HepG2 (cell line): ENCODE measurements around the gene KLHL12. TPM values are rescaled to one million over a fixed set of nuclear protein-coding genes. Genes with fewer than 3 reads are reported as not detected.

ENCODE experiments used
- CC2D1A ChIP-seq: sonication (generic); formaldehyde crosslinking; IDR thresholded peaks from 2 replicates; pipeline ENCODE4 v1.8.1; 2023; ENCODE audit warnings: mild to moderate bottlenecking, missing genetic modification reagents
- CENPX ChIP-seq: sonication (generic); formaldehyde crosslinking; IDR thresholded peaks from 2 replicates; pipeline ENCODE4 v1.9.0; 2021; ENCODE audit warnings: mild to moderate bottlenecking, missing genetic modification reagents, moderate library complexity
- DMTF1 ChIP-seq: sonication (generic); formaldehyde crosslinking; IDR thresholded peaks from 2 replicates; pipeline ENCODE4 v1.4.0; 2020; ENCODE audit warnings: mild to moderate bottlenecking, missing genetic modification reagents
- DNMT1 ChIP-seq: sonication (generic); formaldehyde crosslinking; IDR thresholded peaks from 2 replicates; pipeline ENCODE4 v1.5.1; 2020; ENCODE audit warnings: mild to moderate bottlenecking, missing genetic modification reagents
- ETV5 ChIP-seq: IDR thresholded peaks from 2 replicates; pipeline ENCODE4 v1.6.1; 2018; ENCODE audit warnings: missing biosample characterization, missing genetic modification reagents, inconsistent platforms, borderline replicate concordance
- FOXP1 ChIP-seq, 2 experiments: fragments of 450-650 bp in 1 of 2; IDR thresholded peaks; 2 replicates each; pipeline ENCODE4 v1.6.1; 2017 to 2018; ENCODE audit warnings: antibody characterized with exemption in 1 of 2
- IRF9 ChIP-seq: sonication (generic); formaldehyde crosslinking; IDR thresholded peaks from 2 replicates; pipeline ENCODE4 v1.8.0; 2022; ENCODE audit warnings: missing genetic modification reagents, mild to moderate bottlenecking, borderline replicate concordance
- KDM2A ChIP-seq: sonication (generic); formaldehyde crosslinking; IDR thresholded peaks from 2 replicates; pipeline ENCODE4 v1.4.0; 2020; ENCODE audit warnings: low read depth, missing genetic modification reagents, borderline replicate concordance
- NAIF1 ChIP-seq: sonication (generic); formaldehyde crosslinking; IDR thresholded peaks from 2 replicates; pipeline ENCODE4 v1.5.0; 2020; ENCODE audit warnings: mild to moderate bottlenecking, missing genetic modification reagents, borderline replicate concordance
- RELA ChIP-seq: sonication (generic); formaldehyde crosslinking; IDR thresholded peaks from 2 replicates; pipeline ENCODE4 v1.4.0; 2020; ENCODE audit warnings: missing genetic modification reagents
- SOX6 ChIP-seq, 2 experiments: fragments of 450-650 bp in 1 of 2; sonication (generic) in 1 of 2; formaldehyde crosslinking in 1 of 2; IDR thresholded peaks; 2 replicates each; pipeline versions ENCODE4 v1.4.0 to v1.6.1; 2017 to 2020; ENCODE audit warnings: antibody characterized with exemption in 1 of 2, mild to moderate bottlenecking in 1 of 2, missing genetic modification reagents in 1 of 2
- ZEB1 ChIP-seq: IDR thresholded peaks from 2 replicates; pipeline ENCODE4 v1.6.1; 2012; ENCODE audit warnings: mild to moderate bottlenecking, low read depth, inconsistent platforms; ENCODE audit not compliant: insufficient replicate concordance
- ZNF230 ChIP-seq: sonication (generic); formaldehyde crosslinking; IDR thresholded peaks from 2 replicates; pipeline ENCODE4 v1.4.0; 2020; ENCODE audit warnings: mild to moderate bottlenecking, missing genetic modification reagents
- ZNF333 ChIP-seq: sonication (generic); formaldehyde crosslinking; IDR thresholded peaks from 2 replicates; pipeline ENCODE4 v1.4.0; 2020; ENCODE audit warnings: mild to moderate bottlenecking, missing genetic modification reagents, borderline replicate concordance
- ZNF773 ChIP-seq: sonication (generic); formaldehyde crosslinking; IDR thresholded peaks from 2 replicates; pipeline ENCODE4 v1.4.0; 2020; ENCODE audit warnings: missing genetic modification reagents, borderline replicate concordance
- polyA plus RNA-seq, 8 experiments: library from polyadenylated mRNA; depleted of rRNA in 3 of 8; stranded (reverse) in 7 of 8; unstranded in 1 of 8; fragments of >200 nt; fragmentation: Illumina TruSeq in 4 of 8; extraction: Trizol in 4 of 8; gene quantifications; 2 replicates each; pipeline versions ENCODE4 v1.2.1 to v1.2.3, GENCODE V29; 2011 to 2016; ENCODE audit warnings: low read depth in 4 of 8, missing spikeins in 1 of 8, mixed read lengths in 1 of 8; ENCODE audit not compliant: insufficient read depth in 1 of 8
- total RNA-seq, 5 experiments: library from RNA; depleted of rRNA; stranded (reverse); fragments of >200 nt; fragmentation: Illumina TruSeq; extraction: Trizol; gene quantifications; 2 replicates each; pipeline ENCODE4 v1.2.3, GENCODE V29; 2016; ENCODE audit warnings: low read depth in 1 of 5
- TF ChIP-seq, protein P1 (sequence below): sonication (generic); formaldehyde crosslinking; IDR thresholded peaks from 2 replicates; pipeline ENCODE4 v1.5.0; 2020; ENCODE audit warnings: missing genetic modification reagents
- TF ChIP-seq, protein P2 (sequence below): sonication (generic); formaldehyde crosslinking; IDR thresholded peaks from 2 replicates; pipeline ENCODE4 v1.4.0; 2020; ENCODE audit warnings: mild to moderate bottlenecking, missing genetic modification reagents
- TF ChIP-seq, protein P3 (sequence below): sonication (generic); formaldehyde crosslinking; IDR thresholded peaks from 2 replicates; pipeline ENCODE4 v1.5.0; 2020; ENCODE audit warnings: mild to moderate bottlenecking, missing genetic modification reagents, borderline replicate concordance
- TF ChIP-seq, protein P4 (sequence below): sonication (generic); formaldehyde crosslinking; IDR thresholded peaks from 2 replicates; pipeline ENCODE4 v1.9.0; 2022; ENCODE audit warnings: missing genetic modification reagents, mild to moderate bottlenecking, borderline replicate concordance

Gene KLHL12
- total and polyA plus RNA-seq, 2 of the 13 experiments (the other 11 are each of a cell fraction or from before 2014, with no cell fraction given) = 19.2 to 25.2 TPM

- TF ChIP-seq, protein P1, sequence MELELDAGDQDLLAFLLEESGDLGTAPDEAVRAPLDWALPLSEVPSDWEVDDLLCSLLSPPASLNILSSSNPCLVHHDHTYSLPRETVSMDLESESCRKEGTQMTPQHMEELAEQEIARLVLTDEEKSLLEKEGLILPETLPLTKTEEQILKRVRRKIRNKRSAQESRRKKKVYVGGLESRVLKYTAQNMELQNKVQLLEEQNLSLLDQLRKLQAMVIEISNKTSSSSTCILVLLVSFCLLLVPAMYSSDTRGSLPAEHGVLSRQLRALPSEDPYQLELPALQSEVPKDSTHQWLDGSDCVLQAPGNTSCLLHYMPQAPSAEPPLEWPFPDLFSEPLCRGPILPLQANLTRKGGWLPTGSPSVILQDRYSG = 0 out of 2 replicates have a peak, but pooled peaks have one; percentile 70
- TF ChIP-seq RELA (CRISPR knock-in tag) (no peak), ZNF773 (CRISPR knock-in tag) (no peak), ZEB1 (no peak), CENPX (no peak), ZNF230 (CRISPR knock-in tag) (peak; percentile 84; the same call in 1 of the 2 replicates), CC2D1A (no peak; the same call in 1 of the 2 replicates), IRF9 (CRISPR knock-in tag) (peak; percentile 61; the same call in 1 of the 2 replicates), SOX6 (IDR thresholded peaks at IDR 0.05) (no peak), SOX6 (CRISPR knock-in tag; IDR thresholded peaks at IDR 0.05) (peak; percentile 68; the same call in 1 of the 2 replicates), FOXP1 (IDR thresholded peaks at IDR 0.05) (no peak), FOXP1 (CRISPR knock-in tag; IDR thresholded peaks at IDR 0.05) (no peak), DNMT1 (CRISPR knock-in tag) (no peak), KDM2A (CRISPR knock-in tag) (peak; percentile 99), ETV5 (peak; percentile 80), DMTF1 (CRISPR knock-in tag) (no peak), NAIF1 (CRISPR knock-in tag) (no peak), ZNF333 (no peak)
- TF ChIP-seq, protein P2, sequence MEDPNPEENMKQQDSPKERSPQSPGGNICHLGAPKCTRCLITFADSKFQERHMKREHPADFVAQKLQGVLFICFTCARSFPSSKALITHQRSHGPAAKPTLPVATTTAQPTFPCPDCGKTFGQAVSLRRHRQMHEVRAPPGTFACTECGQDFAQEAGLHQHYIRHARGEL (CRISPR knock-in tag) = no peak
- TF ChIP-seq, protein P3, sequence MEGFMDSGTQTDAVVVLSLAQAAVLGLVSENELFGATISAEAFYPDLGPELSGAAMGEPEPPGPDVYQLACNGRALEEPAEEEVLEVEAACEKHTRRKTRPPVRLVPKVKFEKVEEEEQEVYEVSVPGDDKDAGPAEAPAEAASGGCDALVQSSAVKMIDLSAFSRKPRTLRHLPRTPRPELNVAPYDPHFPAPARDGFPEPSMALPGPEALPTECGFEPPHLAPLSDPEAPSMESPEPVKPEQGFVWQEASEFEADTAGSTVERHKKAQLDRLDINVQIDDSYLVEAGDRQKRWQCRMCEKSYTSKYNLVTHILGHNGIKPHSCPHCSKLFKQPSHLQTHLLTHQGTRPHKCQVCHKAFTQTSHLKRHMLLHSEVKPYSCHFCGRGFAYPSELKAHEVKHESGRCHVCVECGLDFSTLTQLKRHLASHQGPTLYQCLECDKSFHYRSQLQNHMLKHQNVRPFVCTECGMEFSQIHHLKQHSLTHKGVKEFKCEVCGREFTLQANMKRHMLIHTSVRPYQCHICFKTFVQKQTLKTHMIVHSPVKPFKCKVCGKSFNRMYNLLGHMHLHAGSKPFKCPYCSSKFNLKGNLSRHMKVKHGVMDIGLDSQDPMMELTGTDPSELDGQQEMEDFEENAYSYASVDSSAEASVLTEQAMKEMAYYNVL (CRISPR knock-in tag) = 0 out of 2 replicates have a peak, but pooled peaks have one; percentile 44
- TF ChIP-seq, protein P4, sequence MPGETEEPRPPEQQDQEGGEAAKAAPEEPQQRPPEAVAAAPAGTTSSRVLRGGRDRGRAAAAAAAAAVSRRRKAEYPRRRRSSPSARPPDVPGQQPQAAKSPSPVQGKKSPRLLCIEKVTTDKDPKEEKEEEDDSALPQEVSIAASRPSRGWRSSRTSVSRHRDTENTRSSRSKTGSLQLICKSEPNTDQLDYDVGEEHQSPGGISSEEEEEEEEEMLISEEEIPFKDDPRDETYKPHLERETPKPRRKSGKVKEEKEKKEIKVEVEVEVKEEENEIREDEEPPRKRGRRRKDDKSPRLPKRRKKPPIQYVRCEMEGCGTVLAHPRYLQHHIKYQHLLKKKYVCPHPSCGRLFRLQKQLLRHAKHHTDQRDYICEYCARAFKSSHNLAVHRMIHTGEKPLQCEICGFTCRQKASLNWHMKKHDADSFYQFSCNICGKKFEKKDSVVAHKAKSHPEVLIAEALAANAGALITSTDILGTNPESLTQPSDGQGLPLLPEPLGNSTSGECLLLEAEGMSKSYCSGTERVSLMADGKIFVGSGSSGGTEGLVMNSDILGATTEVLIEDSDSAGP (CRISPR knock-in tag) = peak; percentile 80; the same call in 1 of the 2 replicates
Measured at GRCh38 chr1:202888531-202889360, 38.3 kb downstream of the KLHL12 start, which contains the start of gene RABIF (continued).
